ENCODE results near the gene TNNI3K. TPM values are rescaled to one million over a fixed set of nuclear protein-coding genes. Genes with fewer than 3 reads are reported as not detected.

TNNI3K gene
- total RNA-seq, 1 experiment from 2014 or later, result not detected

DNA sequence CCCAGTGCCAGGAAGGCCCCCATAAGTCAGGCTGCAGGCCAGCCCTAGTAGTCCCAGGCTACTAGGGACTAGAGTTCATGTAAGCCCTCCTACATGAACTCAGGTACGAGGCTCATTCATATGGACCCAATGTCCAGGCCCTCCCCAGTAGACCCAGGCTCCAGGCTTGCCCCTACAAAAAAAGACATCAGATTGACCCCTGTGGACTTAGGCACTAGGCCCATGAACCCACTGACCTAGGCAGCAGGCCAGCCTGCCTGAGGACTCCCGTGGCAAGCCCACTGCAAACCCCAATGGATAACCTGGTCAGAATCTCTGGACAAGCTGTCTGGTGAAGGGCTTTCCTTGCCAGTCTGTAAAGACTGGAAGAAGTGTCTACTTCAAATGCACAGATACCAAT lies 51.2 kb downstream of the TNNI3K start:
- no peak for DNase-seq (ENCODE audit: low spot score)

GRCh38 chr1:74314438-74314837 lies 79.3 kb downstream of the TNNI3K start:
- no peak for DNase-seq (ENCODE audit: low spot score)

DNA sequence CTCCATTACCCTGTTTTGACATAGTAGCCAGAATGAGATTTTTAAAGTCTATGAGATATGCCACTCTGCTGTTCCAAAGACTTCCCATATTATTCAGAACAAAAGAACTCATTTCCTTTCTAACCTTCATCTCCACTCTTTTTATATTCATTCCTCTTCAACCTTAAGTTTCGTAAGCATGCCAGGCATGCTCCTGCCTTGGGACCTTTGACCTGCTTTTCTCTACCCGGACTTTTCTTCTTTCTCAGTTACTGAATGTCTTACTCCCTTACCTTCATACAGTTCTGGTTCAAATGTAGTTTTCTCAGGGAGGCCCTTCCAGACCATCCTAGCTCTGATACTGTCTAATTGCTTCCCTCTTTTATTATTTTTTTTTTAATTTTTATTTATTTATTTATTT lies 81.1 kb downstream of the TNNI3K start:
- no peak for DNase-seq (ENCODE audit: low spot score)

GRCh38 chr1:74317663-74318062 lies 82.5 kb downstream of the TNNI3K start:
- DNase-seq (ENCODE audit: low spot score), result no peak

GRCh38 chr1:74323937-74324473 lies 88.8 kb downstream of the TNNI3K start:
- no peak for DNase-seq (ENCODE audit: low spot score)

DNA sequence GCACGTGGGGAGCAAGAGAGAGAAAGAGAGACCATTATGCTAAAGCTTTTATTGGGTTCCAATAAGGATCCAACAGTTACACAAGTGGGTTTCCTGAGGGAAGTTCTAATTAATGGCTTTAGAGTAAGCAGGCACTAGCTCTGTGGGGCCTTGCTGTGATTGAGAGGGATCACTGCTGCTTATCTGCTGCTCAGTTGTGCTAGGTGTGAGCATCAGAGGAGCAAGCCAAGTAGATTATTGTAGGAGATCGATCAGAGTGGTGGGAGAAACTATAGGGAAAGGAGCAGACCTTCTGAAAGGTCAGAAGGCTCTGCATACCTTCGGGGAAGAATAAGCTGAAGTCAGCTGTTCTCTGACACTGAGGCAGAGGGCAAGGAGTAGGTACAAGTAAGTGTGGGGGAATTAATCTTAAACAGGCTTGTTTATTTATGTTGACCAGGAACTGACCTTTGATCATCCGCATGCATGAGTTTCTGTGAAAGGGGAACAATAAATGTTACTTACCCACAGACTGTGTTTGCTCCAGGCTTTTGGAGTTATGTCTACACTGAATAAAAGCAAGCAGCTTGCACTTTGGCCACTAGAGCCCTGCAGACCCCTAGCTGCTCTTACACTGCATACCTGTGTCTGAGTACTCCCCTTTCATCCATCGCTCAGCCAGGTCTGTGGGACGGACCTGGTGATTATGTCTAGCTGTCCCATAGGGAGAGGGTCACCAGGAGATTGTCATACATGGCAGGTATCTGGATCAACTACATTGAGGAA lies 89.7 kb downstream of the TNNI3K start:
- DNase-seq (ENCODE audit: low spot score), result no peak

- no peak for DNase-seq (ENCODE audit: low spot score)
Measured at GRCh38 chr1:74328851-74329250, 93.7 kb downstream of the TNNI3K start.

DNA sequence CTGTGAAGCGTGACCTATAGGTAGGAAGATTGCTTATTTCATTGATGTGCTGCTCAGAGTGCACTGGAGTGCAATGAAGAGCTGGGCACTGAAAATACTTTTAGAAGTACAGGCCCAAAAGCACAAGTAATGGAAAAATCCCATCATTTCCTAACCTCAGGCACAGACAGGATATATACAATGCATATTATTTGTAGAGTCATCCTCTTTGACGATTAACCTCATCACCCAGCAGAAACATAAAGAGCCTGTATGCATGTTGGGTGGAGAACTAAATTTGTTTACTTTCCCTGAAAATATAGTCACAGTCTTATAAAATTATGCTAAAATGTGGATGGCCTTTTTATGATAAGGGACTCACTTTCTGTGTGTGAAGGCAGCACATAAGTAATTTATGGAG lies 98.1 kb downstream of the TNNI3K start:
- no peak for DNase-seq (ENCODE audit: low spot score)

DNA sequence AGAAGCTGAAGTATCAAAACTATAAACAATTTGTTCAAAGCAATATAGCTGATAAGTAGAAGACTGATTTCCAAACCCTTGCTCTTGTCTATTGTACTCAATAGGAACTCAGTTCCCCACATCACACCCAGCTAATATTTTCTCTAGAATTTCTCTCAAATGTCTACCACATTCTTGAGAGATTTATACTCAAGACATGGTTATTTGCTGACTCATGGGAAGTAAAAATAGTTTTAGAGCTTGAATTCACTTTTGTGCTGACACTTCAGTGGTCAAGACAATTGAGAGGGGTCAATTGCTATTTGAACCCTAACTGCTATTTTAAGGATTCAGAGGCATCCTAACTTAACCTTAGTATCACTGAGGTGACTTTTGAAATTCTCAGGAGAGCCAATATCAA lies 99.0 kb downstream of the TNNI3K start:
- no peak for DNase-seq (ENCODE audit: low spot score)

DNA sequence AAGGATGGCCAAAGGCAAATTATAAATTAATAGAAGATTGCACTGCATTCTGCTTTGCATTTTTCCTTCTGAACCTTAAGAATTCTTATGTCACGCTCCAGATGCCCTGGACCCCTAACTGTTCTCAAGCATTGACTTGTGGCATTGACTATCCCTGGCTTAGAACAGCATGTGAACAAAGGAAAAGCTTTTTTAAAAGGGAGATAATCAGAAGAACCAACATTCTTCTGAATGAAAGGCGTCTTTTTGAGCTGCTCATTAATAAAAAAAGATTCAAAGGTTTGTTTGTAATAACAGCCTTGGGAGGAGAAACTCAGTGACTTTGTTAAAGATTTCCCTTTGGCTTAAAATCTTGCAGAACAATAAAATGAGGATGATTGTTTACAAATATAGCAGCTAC lies 105.5 kb downstream of the TNNI3K start:
- no peak for DNase-seq (ENCODE audit: low spot score)

GRCh38 chr1:74341702-74342339 lies 106.6 kb downstream of the TNNI3K start:
- no peak for DNase-seq (ENCODE audit: low spot score)

DNA sequence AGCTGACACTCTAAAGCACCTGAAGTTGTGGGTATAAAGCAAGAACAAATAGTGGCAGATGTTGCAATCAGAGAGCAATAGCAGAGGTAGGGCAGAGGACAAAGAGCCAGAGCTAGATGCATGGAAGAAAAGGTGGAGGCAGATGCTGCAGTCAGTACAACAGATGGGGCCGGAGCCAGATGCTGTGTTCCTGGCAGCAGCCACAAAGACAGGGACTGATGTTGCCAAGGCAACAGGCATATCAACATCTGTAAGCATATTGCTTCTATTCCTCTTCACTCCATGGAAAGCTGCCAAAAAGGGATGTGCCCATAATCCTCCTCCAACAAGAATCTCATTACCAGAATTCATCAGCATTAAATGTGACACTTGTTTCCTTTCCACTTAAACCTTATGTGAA lies 108.0 kb downstream of the TNNI3K start:
- DNase-seq (ENCODE audit: low spot score), result no peak

DNA sequence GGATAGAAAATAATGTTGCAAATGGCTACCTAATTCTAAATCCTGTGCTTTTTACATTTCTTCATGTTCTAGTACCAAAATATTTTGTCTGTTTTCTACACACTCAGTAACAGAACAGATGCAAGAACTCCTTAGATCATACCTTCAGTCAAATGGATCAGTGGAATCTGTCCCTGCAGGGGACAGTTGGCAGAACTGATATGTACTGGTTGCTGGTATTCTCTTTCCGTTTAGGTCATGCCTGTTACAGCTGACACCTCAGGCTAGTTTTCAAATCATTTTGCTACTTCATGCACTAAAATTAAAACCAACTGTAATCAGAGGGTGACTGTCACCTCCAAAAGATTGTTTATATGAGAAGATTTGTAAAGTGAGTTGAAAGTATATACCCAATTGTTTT lies 109.2 kb downstream of the TNNI3K start:
- DNase-seq (ENCODE audit: low spot score), result no peak

DNA sequence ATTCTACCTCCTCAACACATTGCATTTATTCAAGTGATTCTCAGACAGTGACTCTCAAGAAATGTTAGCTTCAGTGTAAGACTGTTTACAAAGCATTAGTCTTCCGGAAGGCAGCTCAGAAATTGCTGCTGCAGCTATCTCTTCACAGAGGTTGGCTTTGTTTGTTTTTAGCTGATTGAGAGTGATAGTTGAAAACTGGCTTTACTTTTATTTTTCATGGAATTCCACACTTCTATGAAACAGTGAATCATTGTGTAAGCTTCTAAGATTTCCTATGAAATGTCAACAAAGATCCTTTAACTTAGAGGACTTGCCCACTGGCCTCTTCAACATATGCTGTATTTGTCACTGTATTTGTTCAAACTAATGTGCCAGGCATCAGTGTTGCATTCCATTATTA lies 121.3 kb downstream of the TNNI3K start:
- DNase-seq (ENCODE audit: low spot score), result peak; percentile 31

DNA sequence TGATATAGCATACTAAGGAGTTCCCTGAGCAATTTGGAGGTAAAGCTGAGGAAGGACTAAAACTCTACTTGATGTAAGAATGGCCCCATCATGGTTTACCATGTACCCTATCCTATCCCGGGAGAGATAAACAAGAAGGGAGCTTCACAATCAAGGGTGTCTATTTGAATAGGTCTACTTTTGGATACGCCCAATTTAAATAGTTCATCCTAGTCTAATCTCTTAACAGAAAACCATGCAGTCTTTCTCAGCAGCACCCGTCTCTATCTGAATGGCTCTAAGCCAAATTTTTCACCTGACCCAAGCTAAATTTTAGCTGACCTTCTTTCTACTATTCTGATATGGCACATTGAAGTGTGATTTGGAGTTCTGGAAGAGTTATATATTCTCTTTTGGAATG lies 122.0 kb downstream of the TNNI3K start:
- no peak for DNase-seq (ENCODE audit: low spot score)

- no peak for DNase-seq (ENCODE audit: low spot score)
Measured at GRCh38 chr1:74357756-74358155, 122.6 kb downstream of the TNNI3K start.

DNA sequence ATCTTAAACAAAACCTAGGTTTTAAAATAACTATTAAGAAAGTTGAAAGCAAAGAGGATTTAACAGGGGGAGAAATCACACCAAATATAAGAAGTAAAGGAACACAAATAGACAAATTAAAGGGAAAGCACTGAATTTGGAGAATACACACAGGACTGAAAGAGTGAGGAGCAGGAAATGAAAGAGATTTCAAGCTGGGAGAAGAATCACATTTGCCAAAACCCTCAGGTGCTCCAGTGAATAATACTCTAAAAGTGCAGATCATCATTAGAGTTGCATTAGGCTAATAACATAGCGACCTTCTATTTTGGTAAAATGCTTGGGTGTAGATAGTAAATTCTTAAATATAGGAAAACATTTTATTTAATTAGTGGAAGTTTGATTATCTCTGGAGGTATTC lies 127.5 kb downstream of the TNNI3K start:
- no peak for DNase-seq (ENCODE audit: low spot score)

- DNase-seq (ENCODE audit: low spot score), result no peak
Measured at GRCh38 chr1:74363220-74363619, 128.0 kb downstream of the TNNI3K start.

DNA sequence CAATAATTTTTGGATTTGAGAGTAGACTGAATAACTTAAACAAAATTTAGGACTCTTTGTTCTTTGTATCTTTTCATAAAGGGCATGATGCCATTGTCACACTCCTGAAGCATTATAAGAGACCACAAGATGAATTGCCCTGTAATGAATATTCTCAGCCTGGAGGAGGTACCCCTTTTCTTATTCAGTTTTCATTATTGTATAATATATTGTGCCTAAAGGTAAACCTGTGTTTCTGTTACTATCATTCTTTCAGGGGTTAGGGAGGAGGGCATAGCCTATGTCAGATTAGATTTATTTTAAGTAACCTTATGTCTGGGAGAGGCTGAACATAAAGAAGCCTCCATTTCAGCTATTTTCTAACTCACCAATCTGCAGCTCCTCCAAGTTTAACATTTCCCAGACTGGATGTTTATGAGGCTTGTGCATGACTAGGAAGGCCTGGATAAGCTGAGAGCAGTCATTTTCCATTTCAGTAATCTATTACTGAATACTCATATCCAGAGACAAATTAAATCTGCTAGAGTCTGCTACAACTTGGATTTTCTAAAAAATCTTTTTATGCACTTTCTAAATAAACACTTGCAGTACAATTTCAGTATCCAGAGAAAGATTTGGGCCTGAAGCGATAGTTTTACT lies 132.1 kb downstream of the TNNI3K start:
- DNase-seq (ENCODE audit: low spot score), result no peak

DNA sequence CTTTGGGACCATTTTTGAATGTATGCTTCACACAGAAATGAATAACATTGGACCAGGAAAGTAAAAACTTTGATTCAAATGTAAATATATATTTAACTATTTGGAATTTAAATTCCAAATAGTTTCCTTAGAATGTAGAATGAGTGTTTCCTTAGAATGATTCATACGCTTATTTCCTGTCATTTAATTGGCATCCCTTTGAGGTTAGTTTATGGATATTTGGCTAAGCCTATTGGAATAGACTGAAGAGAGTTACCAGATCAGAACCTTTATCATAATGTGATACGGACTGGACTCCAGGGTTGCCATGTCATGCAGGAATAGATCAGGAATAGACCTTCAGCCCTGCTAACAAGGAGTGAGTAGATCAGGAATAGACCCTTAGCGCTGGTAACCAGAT lies 133.1 kb downstream of the TNNI3K start:
- DNase-seq (ENCODE audit: low spot score), result no peak

GRCh38 chr1:74375376-74375775 lies 140.2 kb downstream of the TNNI3K start:
- DNase-seq (ENCODE audit: low spot score), result no peak

DNA sequence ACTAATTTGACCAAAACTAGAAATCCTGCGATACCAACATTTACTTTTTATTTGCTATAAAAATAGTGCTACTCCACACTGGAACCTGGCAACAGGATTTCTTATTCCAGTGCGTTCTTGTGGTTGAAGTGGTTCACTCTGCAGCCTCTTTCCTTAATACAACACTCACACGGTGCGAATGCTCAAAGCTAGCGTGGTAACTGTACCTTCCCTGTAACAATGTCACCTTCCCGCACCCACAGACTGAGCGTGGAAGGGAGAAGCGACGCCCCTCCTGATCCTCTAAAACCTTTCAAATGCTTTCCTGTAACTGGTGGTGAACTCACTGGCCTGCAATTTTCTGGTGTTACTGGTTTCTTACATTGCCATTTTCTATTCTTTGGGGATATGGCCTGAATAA lies 145.1 kb downstream of the TNNI3K start:
- DNase-seq (ENCODE audit: low spot score), result no peak

DNA sequence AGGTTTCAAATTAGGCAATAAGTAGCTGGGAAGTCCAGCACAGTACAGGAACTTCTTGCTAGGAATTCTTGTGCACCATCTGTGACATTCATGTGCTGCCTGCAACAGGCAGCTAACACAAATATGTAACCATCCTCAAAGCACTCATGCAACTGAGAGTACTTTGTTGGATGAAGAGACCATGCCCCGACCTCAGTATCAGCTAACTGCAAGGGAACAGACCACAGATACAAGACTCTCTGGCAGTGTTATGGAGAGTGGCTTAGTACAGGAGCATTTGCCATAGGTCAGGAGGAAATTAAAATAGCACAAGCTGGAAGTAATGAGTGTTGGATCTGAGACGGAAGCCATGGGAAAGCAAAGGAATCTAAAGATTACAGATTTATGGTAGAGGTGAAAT lies 153.7 kb downstream of the TNNI3K start:
- no peak for DNase-seq (ENCODE audit: low spot score)
